Lower leg skin (tissue), 4 donors: ENCODE results near the gene ELP4. TPM values are rescaled to one million over a fixed set of nuclear protein-coding genes. Genes with fewer than 3 reads are reported as not detected.

Experiments used
- DNase-seq, 2 donors: peaks; one replicate each; pipeline ENCODE4 v3.0.0-alpha.2; 2019; ENCODE audit warnings: low spot score in 2 of 2
- H3K4me3 ChIP-seq: fragments of 200-600 bp; sonication (generic); 2 replicates; pipeline ENCODE4 v1.5.1; 2017; ENCODE audit warnings: mild to moderate bottlenecking, low read depth; ENCODE audit not compliant: poor library complexity, severe bottlenecking
- POLR2A ChIP-seq, 2 donors: fragments of 450-650 bp; IDR thresholded peaks; one replicate each; pipeline ENCODE4 v1.6.1; 2016 to 2017; ENCODE audit warnings: antibody characterized with exemption in 2 of 2, mild to moderate bottlenecking in 1 of 2, moderate library complexity in 1 of 2
- WGBS, 2 donors: methylation state at CpG; one replicate each; pipeline ENCODE4 v1.1.5; 2018; 5-methylcytosine and 5-hydroxymethylcytosine counted together
- intact Hi-C: fragments of 100-400 bp; cut with DNase I; formaldehyde crosslinking; loops from one replicate; pipeline ENCODE4 v1.15.0; 2023; ENCODE audit warnings: low total_unique reads
- total RNA-seq, 4 donors: library from RNA; depleted of rRNA; stranded (reverse); fragments of >200 nt; gene quantifications; one replicate each; pipeline ENCODE4 v1.1.0, GENCODE V29; 2016
- TF ChIP-seq, protein P1 (sequence below), 3 donors: fragments of 450-650 bp; IDR thresholded peaks; one replicate each; pipeline ENCODE4 v1.5.1; 2016; ENCODE audit warnings: antibody characterized with exemption in 3 of 3, mild to moderate bottlenecking in 3 of 3, moderate library complexity in 2 of 3

The ELP4 gene
- total RNA-seq, 4 donors from 2014 or later: 20.6 to 23.3 (median 22.2) TPM

DNA sequence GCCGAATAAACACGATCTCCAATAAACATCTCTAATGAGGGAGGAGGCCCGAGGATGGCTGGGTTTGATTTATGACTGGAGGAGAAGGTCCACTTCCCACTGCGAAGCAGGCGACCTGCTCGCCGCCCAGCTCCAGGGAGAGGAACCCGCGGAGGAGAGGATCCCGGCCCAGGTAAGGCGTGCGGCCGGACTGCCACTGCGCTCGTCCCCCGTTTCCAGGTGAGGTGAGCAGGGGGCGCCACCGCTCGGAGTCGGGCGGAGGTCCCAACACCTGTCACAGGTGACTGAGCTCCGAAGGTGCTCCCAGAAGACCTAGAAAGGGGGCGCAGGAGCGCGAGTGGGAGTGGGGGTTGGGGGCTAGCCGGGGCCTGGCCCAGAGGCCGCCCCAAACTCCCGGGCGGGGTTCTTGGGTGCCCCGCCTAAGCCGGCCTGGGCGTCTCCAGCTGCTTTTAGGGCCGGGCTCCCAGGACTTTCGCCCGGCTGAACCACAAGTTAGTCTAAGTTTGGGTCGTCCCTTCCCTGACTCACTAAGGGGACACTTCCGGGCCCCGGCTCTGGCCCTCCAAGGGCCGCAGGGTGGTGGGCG, 307.0 kb downstream of the ELP4 start:
- TF ChIP-seq, protein P1, sequence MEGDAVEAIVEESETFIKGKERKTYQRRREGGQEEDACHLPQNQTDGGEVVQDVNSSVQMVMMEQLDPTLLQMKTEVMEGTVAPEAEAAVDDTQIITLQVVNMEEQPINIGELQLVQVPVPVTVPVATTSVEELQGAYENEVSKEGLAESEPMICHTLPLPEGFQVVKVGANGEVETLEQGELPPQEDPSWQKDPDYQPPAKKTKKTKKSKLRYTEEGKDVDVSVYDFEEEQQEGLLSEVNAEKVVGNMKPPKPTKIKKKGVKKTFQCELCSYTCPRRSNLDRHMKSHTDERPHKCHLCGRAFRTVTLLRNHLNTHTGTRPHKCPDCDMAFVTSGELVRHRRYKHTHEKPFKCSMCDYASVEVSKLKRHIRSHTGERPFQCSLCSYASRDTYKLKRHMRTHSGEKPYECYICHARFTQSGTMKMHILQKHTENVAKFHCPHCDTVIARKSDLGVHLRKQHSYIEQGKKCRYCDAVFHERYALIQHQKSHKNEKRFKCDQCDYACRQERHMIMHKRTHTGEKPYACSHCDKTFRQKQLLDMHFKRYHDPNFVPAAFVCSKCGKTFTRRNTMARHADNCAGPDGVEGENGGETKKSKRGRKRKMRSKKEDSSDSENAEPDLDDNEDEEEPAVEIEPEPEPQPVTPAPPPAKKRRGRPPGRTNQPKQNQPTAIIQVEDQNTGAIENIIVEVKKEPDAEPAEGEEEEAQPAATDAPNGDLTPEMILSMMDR (IDR thresholded peaks at IDR 0.05): no peak
- no peak for TF ChIP-seq POLR2A (IDR thresholded peaks at IDR 0.05)
- DNase-seq: no peak
- H3K4me3 ChIP-seq: no peak overlapping the region
- intact Hi-C loops: loop anchor here (5.0 kb wide), 1 partner anchor 1629 kb away; no protein-coding TSS in a partner anchor
- 1 to 3% methylated on average over 14 to 19 of the region's 40 CpGs for WGBS, 2 donors

DNA sequence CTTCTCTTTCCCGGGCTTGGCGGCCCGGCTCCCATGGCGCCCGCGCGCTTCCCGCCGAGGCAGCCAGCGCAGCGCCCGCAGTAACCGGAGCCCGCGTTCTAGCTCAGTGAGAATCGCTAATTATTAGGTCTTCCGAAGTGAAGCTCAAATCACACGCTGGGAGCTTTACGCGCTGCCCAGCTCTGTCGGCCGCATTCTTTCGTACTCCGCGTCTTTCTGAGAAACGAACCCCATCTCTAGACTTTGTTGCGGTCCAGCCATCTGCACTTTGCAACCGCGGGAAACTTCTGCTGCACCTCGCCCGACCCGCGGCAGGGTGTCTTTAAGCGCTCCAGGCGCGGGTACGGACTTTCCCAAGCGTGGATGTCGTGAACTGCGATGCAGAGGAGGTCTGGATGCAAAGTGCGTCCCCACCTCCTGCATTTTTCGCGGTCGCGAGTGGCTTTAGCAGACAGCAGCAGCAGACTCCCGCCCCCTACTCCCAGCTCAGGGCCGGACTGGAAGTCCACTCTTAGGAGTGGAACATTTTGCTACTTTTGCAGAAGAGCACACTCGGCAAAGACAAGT, 307.6 kb downstream of the ELP4 start:
- intact Hi-C loops: loop anchor here (5.0 kb wide), 1 partner anchor 1630 kb away; no protein-coding TSS in a partner anchor
- WGBS, 2 donors: 1 to 2% methylated on average over 30 to 38 of the region's 48 CpGs
- no peak for TF ChIP-seq POLR2A (IDR thresholded peaks at IDR 0.05)
- TF ChIP-seq, protein P1 (IDR thresholded peaks at IDR 0.05): no peak
- no peak for DNase-seq
- H3K4me3 ChIP-seq: no peak overlapping the region

DNA sequence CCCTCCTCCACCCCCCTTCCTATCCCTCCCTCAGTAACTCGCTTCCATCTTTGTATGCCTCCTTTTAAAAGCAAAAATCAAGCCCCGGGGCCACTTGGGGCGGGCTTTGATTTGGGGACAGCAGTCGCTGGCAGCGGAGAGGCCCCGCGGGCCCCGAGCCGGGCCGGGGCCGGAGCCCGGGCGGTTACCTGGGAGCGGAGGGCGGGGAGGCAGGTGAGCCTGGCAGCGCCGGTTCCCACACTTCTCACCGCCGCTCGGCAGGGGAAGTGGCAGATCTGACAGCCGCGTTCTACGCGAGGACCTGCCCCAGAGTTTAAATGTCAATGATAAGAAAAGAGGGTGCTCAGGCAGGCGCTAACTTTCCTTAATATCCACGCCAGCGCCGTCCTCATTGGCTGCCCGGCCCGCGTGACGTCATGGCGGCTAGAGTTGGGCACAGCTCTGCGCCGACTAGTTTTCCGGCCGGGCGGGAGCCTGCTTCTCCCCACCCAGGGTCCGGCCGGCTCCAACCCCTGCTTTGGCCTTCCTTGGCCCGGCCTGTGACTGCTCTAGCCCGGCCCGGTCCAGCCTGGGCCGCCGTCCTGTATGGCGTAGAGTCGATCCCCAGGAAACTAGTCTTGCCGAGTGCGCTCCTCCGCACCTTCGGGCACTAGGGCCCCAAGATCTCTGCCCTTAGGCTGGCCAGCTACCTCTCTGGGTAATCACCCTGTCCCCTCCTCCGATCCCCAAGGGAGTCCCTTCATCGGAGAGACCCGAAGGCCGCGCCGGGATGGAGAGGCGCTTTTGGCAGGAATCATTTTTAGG, 308.3 kb downstream of the ELP4 start:
- no peak for TF ChIP-seq POLR2A (IDR thresholded peaks at IDR 0.05)
- TF ChIP-seq, protein P1 (IDR thresholded peaks at IDR 0.05): no peak
- DNase-seq: peak in 1 of 2 donors; percentile 76
- intact Hi-C loops: loop anchor here (5.0 kb wide), 1 partner anchor 1631 kb away; no protein-coding TSS in a partner anchor
- no peak overlapping the region for H3K4me3 ChIP-seq
- 5 to 8% methylated on average over 49 to 52 of the region's 58 CpGs for WGBS, 2 donors

DNA sequence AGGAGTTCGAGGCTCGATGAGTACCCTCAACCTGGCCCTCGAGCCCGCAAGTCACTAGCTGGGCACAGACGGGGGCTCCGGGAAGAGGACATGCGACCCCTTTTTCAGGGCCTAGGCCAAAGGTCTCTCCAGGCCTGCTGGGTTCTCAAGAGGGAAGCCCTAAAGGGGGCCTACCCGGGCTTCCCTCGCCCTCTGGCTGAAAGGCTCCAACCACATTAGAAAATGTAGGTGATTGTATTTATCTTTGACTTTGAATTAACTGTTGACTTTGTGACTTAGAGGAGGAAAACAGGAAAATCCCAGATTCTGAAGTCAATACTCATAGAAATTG, 308.8 kb downstream of the ELP4 start:
- intact Hi-C loops: loop anchor here (5.0 kb wide), 1 partner anchor 1631 kb away; no protein-coding TSS in a partner anchor
- DNase-seq: no peak
- 16 to 22% methylated on average over 9 of the region's 9 CpGs for WGBS, 2 donors
- H3K4me3 ChIP-seq: no peak overlapping the region
- TF ChIP-seq, protein P1 (IDR thresholded peaks at IDR 0.05): no peak
- TF ChIP-seq POLR2A (IDR thresholded peaks at IDR 0.05): no peak

DNA sequence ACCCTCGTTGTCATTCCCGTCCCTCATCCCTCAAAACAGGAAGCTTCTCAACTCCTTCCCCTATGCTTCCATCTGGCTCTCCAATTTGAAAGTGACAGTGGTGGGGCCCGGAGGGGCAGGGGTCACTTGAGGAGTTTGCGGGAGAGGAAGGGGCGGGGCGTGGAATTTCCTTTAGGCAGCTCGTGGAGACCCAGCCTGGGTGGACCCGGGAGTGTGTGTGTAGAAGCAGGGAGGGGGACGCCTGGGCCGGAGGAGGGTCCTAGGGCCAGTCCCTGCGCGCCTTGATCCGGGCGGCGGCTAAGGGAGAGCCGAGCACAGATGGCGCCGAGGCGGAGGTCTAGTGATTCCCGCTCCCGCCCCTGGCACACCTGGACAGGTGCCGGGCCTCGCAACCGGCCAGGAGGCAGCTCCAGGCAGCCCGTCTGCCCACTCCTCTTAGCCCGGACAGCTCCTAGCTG, 309.3 kb downstream of the ELP4 start:
- no peak for TF ChIP-seq POLR2A (IDR thresholded peaks at IDR 0.05)
- TF ChIP-seq, protein P1 (IDR thresholded peaks at IDR 0.05): no peak
- no peak overlapping the region for H3K4me3 ChIP-seq
- peak in 1 of 2 donors; percentile 77 for DNase-seq
- 10 to 14% methylated on average over 10 to 25 of the region's 26 CpGs for WGBS, 2 donors
- intact Hi-C loops: loop anchor here (5.0 kb wide), 1 partner anchor 1632 kb away; no protein-coding TSS in a partner anchor
